ENCODE measurements around the gene OR8H1.

- TF ChIP-seq, protein P1, sequence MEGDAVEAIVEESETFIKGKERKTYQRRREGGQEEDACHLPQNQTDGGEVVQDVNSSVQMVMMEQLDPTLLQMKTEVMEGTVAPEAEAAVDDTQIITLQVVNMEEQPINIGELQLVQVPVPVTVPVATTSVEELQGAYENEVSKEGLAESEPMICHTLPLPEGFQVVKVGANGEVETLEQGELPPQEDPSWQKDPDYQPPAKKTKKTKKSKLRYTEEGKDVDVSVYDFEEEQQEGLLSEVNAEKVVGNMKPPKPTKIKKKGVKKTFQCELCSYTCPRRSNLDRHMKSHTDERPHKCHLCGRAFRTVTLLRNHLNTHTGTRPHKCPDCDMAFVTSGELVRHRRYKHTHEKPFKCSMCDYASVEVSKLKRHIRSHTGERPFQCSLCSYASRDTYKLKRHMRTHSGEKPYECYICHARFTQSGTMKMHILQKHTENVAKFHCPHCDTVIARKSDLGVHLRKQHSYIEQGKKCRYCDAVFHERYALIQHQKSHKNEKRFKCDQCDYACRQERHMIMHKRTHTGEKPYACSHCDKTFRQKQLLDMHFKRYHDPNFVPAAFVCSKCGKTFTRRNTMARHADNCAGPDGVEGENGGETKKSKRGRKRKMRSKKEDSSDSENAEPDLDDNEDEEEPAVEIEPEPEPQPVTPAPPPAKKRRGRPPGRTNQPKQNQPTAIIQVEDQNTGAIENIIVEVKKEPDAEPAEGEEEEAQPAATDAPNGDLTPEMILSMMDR (IDR thresholded peaks at IDR 0.05; ENCODE audit: poor library complexity): no peak
- TF ChIP-seq EZH2 (IDR thresholded peaks at IDR 0.05; ENCODE audit: borderline replicate concordance): no peak
Measured at GRCh38 chr11:56340289-56340688, 48.2 kb upstream of the OR8H1 start.
